Kidney (tissue), 14 donors: ENCODE data around the gene EIF1AX. TPM values are rescaled to one million over a fixed set of nuclear protein-coding genes. Genes with fewer than 3 reads are reported as not detected.

Experiments used
- DNase-seq, 5 donors: peaks; one replicate each; pipeline ENCODE4 v3.0.0-alpha.2; 2013 to 2020
- FAIRE-seq: peaks from 2 replicates; lab custom pipeline; 2012; peaks lifted over from hg19 to GRCh38; lab: Jason Lieb, UNC
- H3K27ac ChIP-seq, 2 donors: one replicate each; pipeline ENCODE4 v1.7.0; 2013; ENCODE audit warnings: low read depth in 2 of 2, low read length in 2 of 2, inconsistent platforms in 1 of 2
- H3K27me3 ChIP-seq: one replicate; pipeline ENCODE4 v1.7.1; 2013; ENCODE audit warnings: low read length, inconsistent platforms; ENCODE audit not compliant: control insufficient read depth, insufficient read depth
- H3K36me3 ChIP-seq, 3 donors: one replicate each; pipeline versions ENCODE4 v1.7.0 to v1.7.1; 2013; ENCODE audit warnings: low read length in 3 of 3, control low read depth in 1 of 3, inconsistent platforms in 1 of 3; ENCODE audit not compliant: insufficient read depth in 3 of 3, control insufficient read depth in 2 of 3
- H3K4me1 ChIP-seq, 3 donors: one replicate each; pipeline versions ENCODE4 v1.7.0 to v1.7.1; 2013; ENCODE audit warnings: low read length in 3 of 3, inconsistent platforms in 1 of 3, low read depth in 1 of 3; ENCODE audit not compliant: control insufficient read depth in 2 of 3, insufficient read depth in 2 of 3
- H3K4me3 ChIP-seq, 3 donors: one replicate each; pipeline versions ENCODE4 v1.7.0 to v1.8.1; 2013; ENCODE audit warnings: low read length in 3 of 3, control low read depth in 1 of 3, inconsistent platforms in 1 of 3
- H3K9ac ChIP-seq, 3 donors: one replicate each; pipeline versions ENCODE4 v1.7.0 to v1.7.1; 2013; ENCODE audit warnings: low read length in 3 of 3, control low read depth in 1 of 3, inconsistent platforms in 1 of 3
- H3K9me3 ChIP-seq, 3 donors: one replicate each; pipeline versions ENCODE4 v1.7.0 to v1.7.1; 2013; ENCODE audit warnings: low read length in 3 of 3, control low read depth in 1 of 3, inconsistent platforms in 1 of 3; ENCODE audit not compliant: control insufficient read depth in 2 of 3, insufficient read depth in 1 of 3
- CTCF ChIP-seq: IDR thresholded peaks from 3 replicates; pipeline ENCODE4 v1.5.1; 2012; ENCODE audit warnings: mild to moderate bottlenecking, moderate library complexity, borderline replicate concordance; ENCODE audit not compliant: insufficient read depth; ENCODE audit errors: extremely low read depth
- intact Hi-C: fragments of 100-400 bp; cut with DNase I; formaldehyde crosslinking; loops from one replicate; pipeline ENCODE4 v1.11.1; 2022
- polyA plus RNA-seq: library from polyadenylated mRNA; stranded (reverse); fragments of 350-450 nt; fragmentation: Illumina TruSeq; extraction: RNeasy Lipid Tissue Mini Kit (QIAGEN cat#74804); gene quantifications from one replicate; pipeline ENCODE4 v1.2.3, GENCODE V29; 2014; ENCODE audit warnings: low read depth, low replicate concordance; ENCODE audit not compliant: insufficient read depth
- total RNA-seq: library from RNA; stranded (reverse); fragmentation: NEBNext Ultra II Directional; extraction: Animal tissue kit (Norgen Biotek cat#: 25700); gene quantifications from one replicate; pipeline ENCODE4 v1.2.1, GENCODE V29; 2021
- donor health status: control.
- donor health status: control.
- donor health status: control.
- donor health status: control.
- donor health status: control.
- donor health status: DM: yes; HTN: yes; CAD: no.
- donor health status: Normal renal cell carcinoma (clear cell type).

EIF1AX gene
- total and polyA plus RNA-seq, 2 donors from 2014 or later = 29.4 to 104 TPM

GRCh38 chrX:20101934-20102581 lies 39.6 kb downstream of the EIF1AX start:
- Histone ChIP-seq H3K4me1 (no peaks in the 10 kb centered on the region), H3K36me3 (no peaks in the 10 kb centered on the region), H3K4me3 (no peak overlapping the region), H3K9me3 (no peaks in the 10 kb centered on the region), H3K27ac (no peak overlapping the region), H3K9ac (no peak overlapping the region), H3K27me3 (peaks cover 9% of the 10 kb centered on the region)
- intact Hi-C loops = no loop called here
- FAIRE-seq (no peak), DNase-seq (no peak)
- TF ChIP-seq CTCF = no peak

GRCh38 chrX:20091499-20091898 lies 50.1 kb downstream of the EIF1AX start:
- H3K4me1 ChIP-seq = no peaks in the 10 kb centered on the region
- no peak for FAIRE-seq
- no peak overlapping the region for H3K9ac ChIP-seq
- H3K36me3 ChIP-seq = no peaks in the 10 kb centered on the region
- H3K27me3 ChIP-seq = peaks cover 3% of the 10 kb centered on the region
- intact Hi-C loops = no loop called here
- no peak overlapping the region for H3K4me3 ChIP-seq
- no peak for DNase-seq
- H3K27ac ChIP-seq = no peak overlapping the region
- H3K9me3 ChIP-seq = no peaks in the 10 kb centered on the region
- TF ChIP-seq CTCF = no peak

GRCh38 chrX:20089845-20090244 lies 51.8 kb downstream of the EIF1AX start:
- no peak for TF ChIP-seq CTCF
- DNase-seq (no peak), FAIRE-seq (no peak)
- intact Hi-C loops = no loop called here
- H3K27ac ChIP-seq = no peak overlapping the region
- no peak overlapping the region for H3K9ac ChIP-seq
- no peaks in the 10 kb centered on the region for H3K9me3 ChIP-seq
- no peak overlapping the region for H3K4me3 ChIP-seq
- peaks cover 3% of the 10 kb centered on the region for H3K27me3 ChIP-seq
- H3K4me1 ChIP-seq = no peaks in the 10 kb centered on the region
- H3K36me3 ChIP-seq = no peaks in the 10 kb centered on the region

- Histone ChIP-seq H3K9ac (no peak overlapping the region), H3K36me3 (no peaks in the 10 kb centered on the region), H3K27me3 (peaks cover 11% of the 10 kb centered on the region), H3K4me1 (no peaks in the 10 kb centered on the region), H3K4me3 (no peak overlapping the region), H3K27ac (no peak overlapping the region), H3K9me3 (no peaks in the 10 kb centered on the region)
- TF ChIP-seq CTCF = no peak
- FAIRE-seq (no peak), DNase-seq (no peak)
- intact Hi-C loops = no loop called here
Measured at GRCh38 chrX:20080277-20080676, 61.4 kb downstream of the EIF1AX start.
